Measurements from ENCODE around the gene KLHL17. TPM values are rescaled to one million over a fixed set of nuclear protein-coding genes. Genes with fewer than 3 reads are reported as not detected.

The KLHL17 gene
- total RNA-seq, 1 experiment from 2014 or later = 41.4 TPM

DNA sequence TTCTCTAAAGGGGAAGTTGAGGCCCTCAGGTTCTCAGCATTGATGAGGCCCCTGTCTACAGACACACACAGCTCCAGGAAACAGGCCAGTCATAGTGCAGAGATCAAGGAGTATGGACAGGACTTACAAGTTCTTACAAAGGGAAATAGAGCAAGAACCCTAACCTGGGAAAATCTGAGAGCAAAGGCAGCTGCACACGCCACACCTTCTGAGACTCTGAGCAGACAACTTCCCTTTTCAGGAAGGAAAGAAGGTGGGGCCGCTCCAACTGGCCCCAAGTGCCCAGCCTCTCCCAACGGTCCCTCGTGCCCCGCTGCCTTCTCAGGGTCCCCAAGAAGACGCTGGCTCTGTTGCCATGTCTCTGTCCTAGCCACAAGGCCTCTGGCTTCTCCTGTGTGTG, 4.9 kb upstream of the KLHL17 start:
- Histone ChIP-seq H3K9me3 (ENCODE audit: control insufficient read depth, low read depth, low read length) (no peaks in the 10 kb centered on the region), H3K4me2 (ENCODE audit: insufficient read depth, insufficient read length, low read length) (no peak overlapping the region), H2BK5ac (ENCODE audit: insufficient read length, low read length) (no peak overlapping the region), H4K8ac (replicated peaks; ENCODE audit: insufficient read length, low read depth, low read length) (no peak overlapping the region), H3T11ph (ENCODE audit: low read length) (no peak overlapping the region), H3K14ac (ENCODE audit: insufficient read depth, low read length) (no peak overlapping the region), H2AK5ac (ENCODE audit: insufficient read length, low read length) (no peak overlapping the region), H3K27me3 (ENCODE audit: insufficient read depth, low read length) (peaks cover 4% of the 10 kb centered on the region; the same call in 1 of the 2 replicates), H3K9ac (ENCODE audit: extremely low read depth, insufficient read length, low read length) (no peak overlapping the region), H2BK15ac (ENCODE audit: low read depth, low read length) (no peak overlapping the region), H3K79me1 (ENCODE audit: insufficient read depth, low read depth, low read length, poor library complexity, severe bottlenecking) (peaks cover 4% of the 10 kb centered on the region), H3K56ac (ENCODE audit: insufficient read length, low read depth, low read length) (no peak overlapping the region), H2AFZ (ENCODE audit: low read length) (no peak overlapping the region), H3K23me2 (ENCODE audit: insufficient read length, low read depth, low read length, poor library complexity, severe bottlenecking) (no peaks in the 10 kb centered on the region), H4K91ac (ENCODE audit: insufficient read length, low read depth, low read length) (no peak overlapping the region), H4K20me1 (ENCODE audit: control insufficient read depth, insufficient read depth, insufficient read length) (no peaks in the 10 kb centered on the region), H3K4ac (ENCODE audit: low read depth, low read length) (no peak overlapping the region), H3K27ac (ENCODE audit: insufficient read length, low read depth, low read length) (no peak overlapping the region), H2BK12ac (ENCODE audit: insufficient read length, low read depth, low read length) (no peak overlapping the region), H3K18ac (ENCODE audit: insufficient read length, low read depth, low read length) (no peak overlapping the region), H2BK20ac (ENCODE audit: low read depth, low read length, poor library complexity, severe bottlenecking) (no peak overlapping the region), H3K4me1 (ENCODE audit: insufficient read depth, low read length) (no peaks in the 10 kb centered on the region), H4K5ac (ENCODE audit: insufficient read length, low read depth, low read length) (no peak overlapping the region), H3K79me2 (ENCODE audit: insufficient read depth, low read length) (peaks cover 5% of the 10 kb centered on the region; the same call in 1 of the 2 replicates), H3K23ac (ENCODE audit: insufficient read length, low read depth, low read length) (no peak overlapping the region), H2BK120ac (ENCODE audit: low read depth, low read length, poor library complexity, severe bottlenecking) (no peak overlapping the region)
- Mint-ChIP-seq H3K4me1 (peaks cover 7 to 15% of the 10 kb centered on the region in 2 experiments), H3K27ac (no peak overlapping the region), H3K36me3 (ENCODE audit: insufficient read depth in 1 of 3, low read depth in 3 of 3) (peaks cover 26 to 66% (median 53%) of the 10 kb centered on the region in 3 experiments; a peak in 6 of 7 replicates), H3K4me3 (no peak overlapping the region), H3K27me3 (ENCODE audit: low read depth) (peaks cover 10% of the 10 kb centered on the region), H3K9me3 (no peaks in the 10 kb centered on the region; a peak in 2 of 5 replicates)
- WGBS (ENCODE audit: extremely low coverage, insufficient read length, low lambda C conversion rate) = no CpG with 5 or more reads among the region's 6 CpGs
- TF ChIP-seq, protein P1, sequence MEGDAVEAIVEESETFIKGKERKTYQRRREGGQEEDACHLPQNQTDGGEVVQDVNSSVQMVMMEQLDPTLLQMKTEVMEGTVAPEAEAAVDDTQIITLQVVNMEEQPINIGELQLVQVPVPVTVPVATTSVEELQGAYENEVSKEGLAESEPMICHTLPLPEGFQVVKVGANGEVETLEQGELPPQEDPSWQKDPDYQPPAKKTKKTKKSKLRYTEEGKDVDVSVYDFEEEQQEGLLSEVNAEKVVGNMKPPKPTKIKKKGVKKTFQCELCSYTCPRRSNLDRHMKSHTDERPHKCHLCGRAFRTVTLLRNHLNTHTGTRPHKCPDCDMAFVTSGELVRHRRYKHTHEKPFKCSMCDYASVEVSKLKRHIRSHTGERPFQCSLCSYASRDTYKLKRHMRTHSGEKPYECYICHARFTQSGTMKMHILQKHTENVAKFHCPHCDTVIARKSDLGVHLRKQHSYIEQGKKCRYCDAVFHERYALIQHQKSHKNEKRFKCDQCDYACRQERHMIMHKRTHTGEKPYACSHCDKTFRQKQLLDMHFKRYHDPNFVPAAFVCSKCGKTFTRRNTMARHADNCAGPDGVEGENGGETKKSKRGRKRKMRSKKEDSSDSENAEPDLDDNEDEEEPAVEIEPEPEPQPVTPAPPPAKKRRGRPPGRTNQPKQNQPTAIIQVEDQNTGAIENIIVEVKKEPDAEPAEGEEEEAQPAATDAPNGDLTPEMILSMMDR (conservative IDR thresholded peaks at IDR 0.05) = no peak
- DNase-seq = no peak

Data from H9 (cell line).